HG02973 (cell line): Measurements from ENCODE around the gene PITPNC1.
"Not testable (repeated sequence)": the region's sequence is repeated elsewhere in the genome, so short reads cannot be mapped to it uniquely, and the experiment has no call there.

Source experiments
- ATAC-seq: cut with Tn5 transposase; IDR thresholded peaks from one replicate; pipeline ENCODE4 v1.9.1; 2021; ENCODE audit warnings: moderate library complexity; ENCODE audit not compliant: unreplicated experiment

PITPNC1 gene

GRCh38 chr17:67606896-67607604, 230.0 kb downstream of the PITPNC1 start:
- ATAC-seq = no peak

- ATAC-seq = no peak
Measured at GRCh38 chr17:67610061-67610460, 233.0 kb downstream of the PITPNC1 start.

- ATAC-seq = no peak
Measured at GRCh38 chr17:67613961-67614360, 236.9 kb downstream of the PITPNC1 start.

GRCh38 chr17:67615011-67615561, 238.0 kb downstream of the PITPNC1 start:
- ATAC-seq = no peak

- ATAC-seq = no peak
Measured at GRCh38 chr17:67615736-67616135, 238.7 kb downstream of the PITPNC1 start.

- no peak for ATAC-seq
Measured at GRCh38 chr17:67617304-67617899, 240.3 kb downstream of the PITPNC1 start.

- ATAC-seq = no peak
Measured at GRCh38 chr17:67619555-67619954, 242.5 kb downstream of the PITPNC1 start.

GRCh38 chr17:67620088-67620487, 243.0 kb downstream of the PITPNC1 start:
- ATAC-seq = no peak

- ATAC-seq = no peak
Measured at GRCh38 chr17:67620636-67621035, 243.6 kb downstream of the PITPNC1 start.

- no peak for ATAC-seq
Measured at GRCh38 chr17:67623767-67624166, 246.7 kb downstream of the PITPNC1 start.

- ATAC-seq = no peak
Measured at GRCh38 chr17:67624886-67625656, 248.0 kb downstream of the PITPNC1 start.

GRCh38 chr17:67625971-67626370, 248.9 kb downstream of the PITPNC1 start:
- ATAC-seq = no peak

GRCh38 chr17:67628580-67629013, 251.5 kb downstream of the PITPNC1 start:
- ATAC-seq = no peak

- ATAC-seq = no peak
Measured at GRCh38 chr17:67629971-67630320, 252.9 kb downstream of the PITPNC1 start.

GRCh38 chr17:67630836-67631235, 253.8 kb downstream of the PITPNC1 start:
- ATAC-seq = not testable (repeated sequence)

- ATAC-seq = no peak
Measured at GRCh38 chr17:67632141-67632540, 255.1 kb downstream of the PITPNC1 start.

- no peak for ATAC-seq
Measured at GRCh38 chr17:67633751-67634211, 256.7 kb downstream of the PITPNC1 start.

GRCh38 chr17:67635681-67636080, 258.6 kb downstream of the PITPNC1 start:
- ATAC-seq = no peak

- ATAC-seq = no peak
Measured at GRCh38 chr17:67636312-67636711, 259.2 kb downstream of the PITPNC1 start.

GRCh38 chr17:67636834-67637520, 259.9 kb downstream of the PITPNC1 start:
- no peak for ATAC-seq
